ENCODE results near the gene GALNT2. TPM values are rescaled to one million over a fixed set of nuclear protein-coding genes. Genes with fewer than 3 reads are reported as not detected.

The GALNT2 gene
- total RNA-seq, 1 experiment from 2014 or later: 62.2 TPM

DNA sequence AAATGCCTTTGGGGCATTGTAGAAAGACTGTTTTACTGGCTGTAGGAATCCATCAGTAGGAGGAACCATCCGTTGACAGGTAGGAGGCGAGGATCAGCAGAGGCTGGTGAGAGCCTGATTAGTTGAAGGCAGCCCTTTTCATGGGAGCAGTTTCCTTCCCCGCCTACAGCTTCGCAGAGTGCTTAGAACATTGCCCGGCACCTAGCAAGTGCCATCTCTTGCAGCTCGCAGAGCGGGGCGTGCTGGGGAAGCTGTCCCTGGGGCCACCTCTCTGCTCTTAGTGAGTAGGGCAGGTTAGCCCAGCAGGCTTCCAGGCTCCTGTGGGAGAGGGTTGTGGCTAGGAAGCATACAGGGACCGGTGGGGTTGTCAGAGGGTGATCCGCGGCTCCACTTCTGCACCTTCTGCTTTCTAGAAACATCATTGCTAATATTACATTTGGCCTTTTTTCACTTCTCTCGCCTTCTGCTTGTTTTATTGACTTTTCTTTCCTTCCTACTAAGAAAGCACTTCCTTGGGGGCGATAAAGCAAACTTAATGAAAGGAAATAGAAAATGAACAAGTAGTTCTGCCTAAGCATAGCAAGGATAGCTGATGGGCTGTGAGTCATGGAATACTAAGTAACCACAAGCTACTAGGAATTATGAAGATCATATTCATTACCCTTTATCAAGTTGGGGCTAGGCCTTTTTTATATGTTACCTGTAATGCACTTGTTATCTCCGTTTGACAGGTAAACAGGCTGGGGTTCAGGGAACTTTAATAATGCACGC is 176.7 kb downstream of the GALNT2 start:
- Mint-ChIP-seq H3K36me3 (ENCODE audit: insufficient read depth, unreplicated experiment) (peaks cover 18% of the 10 kb centered on the region), H3K27ac (ENCODE audit: unreplicated experiment) (no peak overlapping the region), H3K27me3 (ENCODE audit: insufficient read depth, unreplicated experiment) (no peaks in the 10 kb centered on the region), H3K9me3 (ENCODE audit: unreplicated experiment) (peaks cover 10% of the 10 kb centered on the region), H3K4me1 (ENCODE audit: low read depth, unreplicated experiment) (peaks cover 18% of the 10 kb centered on the region), H3K4me3 (ENCODE audit: unreplicated experiment) (no peak overlapping the region)
- CTCF ChIA-PET: no interaction called here
- POLR2A ChIA-PET: no interaction called here
- DNase-seq: no peak
- H3K27me3 ChIP-seq (replicated peaks; ENCODE audit: control insufficient read depth, insufficient read depth, low read length): no peaks in the 10 kb centered on the region
- no TSS peak for BruUV-seq (replicated peaks)
- no peak overlapping the region for H3K4me3 ChIP-seq (ENCODE audit: low read depth, low read length)
- H3K36me3 ChIP-seq (ENCODE audit: control insufficient read depth, insufficient read depth, low read length): no peaks in the 10 kb centered on the region; the same call in 1 of the 2 replicates
- peaks cover 15% of the 10 kb centered on the region for H3K4me1 ChIP-seq
- no peaks in the 10 kb centered on the region for H3K9me3 ChIP-seq
- TF ChIP-seq CTCF (IDR thresholded peaks at IDR 0.05; ENCODE audit: insufficient read depth in 1 of 2, low read depth in 1 of 2, low read length in 1 of 2, severe bottlenecking in 1 of 2, unreplicated experiment in 1 of 2): no peak
- intact Hi-C loops (cut with micrococcal nuclease; ENCODE audit: unreplicated experiment): no loop called here

DNA sequence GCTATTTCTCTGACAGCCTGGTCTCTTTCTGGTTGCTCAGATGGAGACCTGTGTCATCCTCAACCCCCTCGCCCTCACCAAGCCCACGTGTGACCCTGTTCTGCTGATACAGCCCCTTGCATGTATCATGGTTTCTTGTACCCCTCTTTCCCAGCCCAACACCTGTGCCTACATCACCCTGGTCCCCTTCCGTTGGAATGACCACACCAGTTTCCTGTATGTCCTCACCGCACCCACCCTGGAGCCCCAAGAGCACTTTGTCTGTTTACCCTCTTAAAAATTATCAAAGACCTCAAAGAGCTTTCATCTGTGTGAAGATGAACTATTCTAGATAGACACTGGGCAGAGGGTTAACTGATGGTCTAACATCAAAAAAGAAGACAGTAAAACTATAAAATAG is 179.5 kb downstream of the GALNT2 start:
- Mint-ChIP-seq H3K36me3 (ENCODE audit: insufficient read depth, unreplicated experiment) (peaks cover 18% of the 10 kb centered on the region), H3K4me1 (ENCODE audit: low read depth, unreplicated experiment) (peaks cover 24% of the 10 kb centered on the region), H3K27me3 (ENCODE audit: insufficient read depth, unreplicated experiment) (no peaks in the 10 kb centered on the region), H3K4me3 (ENCODE audit: unreplicated experiment) (no peak overlapping the region), H3K27ac (ENCODE audit: unreplicated experiment) (peak overlapping the region; percentile 65), H3K9me3 (ENCODE audit: unreplicated experiment) (no peaks in the 10 kb centered on the region)
- Histone ChIP-seq H3K27me3 (replicated peaks; ENCODE audit: control insufficient read depth, insufficient read depth, low read length) (no peaks in the 10 kb centered on the region), H3K4me3 (ENCODE audit: low read depth, low read length) (no peak overlapping the region), H3K9me3 (no peaks in the 10 kb centered on the region), H3K4me1 (peaks cover 18% of the 10 kb centered on the region), H3K36me3 (ENCODE audit: control insufficient read depth, insufficient read depth, low read length) (no peaks in the 10 kb centered on the region; the same call in 1 of the 2 replicates)
- ChIA-PET POLR2A (no interaction called here), CTCF (no interaction called here)
- no peak for TF ChIP-seq CTCF (IDR thresholded peaks at IDR 0.05; ENCODE audit: insufficient read depth in 1 of 2, low read depth in 1 of 2, low read length in 1 of 2, severe bottlenecking in 1 of 2, unreplicated experiment in 1 of 2)
- BruUV-seq (replicated peaks): no TSS peak
- intact Hi-C loops (cut with micrococcal nuclease; ENCODE audit: unreplicated experiment): no loop called here
- DNase-seq: no peak

DNA sequence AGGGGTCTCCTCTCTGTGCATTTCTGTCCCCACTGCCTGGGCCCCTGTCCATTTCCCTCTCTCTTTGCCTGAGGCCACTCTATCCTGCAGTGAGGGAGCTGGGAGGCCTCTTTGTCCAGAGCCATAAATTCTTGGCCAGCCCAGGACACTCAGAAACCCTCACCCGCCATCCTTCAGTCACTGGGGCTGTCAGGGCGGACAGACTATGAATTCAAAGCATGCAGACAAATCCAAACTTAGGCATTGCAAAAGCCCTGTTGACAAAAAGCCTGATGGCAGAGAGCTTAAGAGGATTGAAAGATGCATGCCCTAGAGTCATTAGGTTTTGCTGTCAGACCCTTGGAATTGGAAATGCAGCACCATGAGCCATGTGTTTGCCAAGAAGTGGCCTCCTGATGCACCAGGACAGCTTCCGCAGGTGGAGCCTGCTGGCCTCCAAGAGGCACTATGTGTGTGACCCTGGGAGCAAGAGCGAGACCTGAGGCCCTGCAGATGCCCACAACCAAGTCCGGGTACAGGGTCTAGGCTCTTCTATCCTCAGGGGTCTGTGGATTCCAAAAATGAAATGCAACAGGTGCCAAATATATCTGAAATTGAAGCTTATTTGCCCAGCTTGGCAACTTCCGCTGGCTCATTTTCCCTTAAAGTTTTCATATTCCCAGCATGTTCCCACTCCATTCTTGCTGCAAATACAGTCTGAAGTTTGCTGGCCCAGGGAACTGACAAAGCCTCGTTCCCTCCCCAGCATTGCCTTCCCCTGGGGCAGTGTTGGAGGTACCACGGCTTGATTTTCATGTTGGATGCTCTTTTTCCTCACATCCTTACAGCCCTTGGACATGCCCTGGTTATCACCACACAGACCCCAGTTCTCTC is 181.2 kb downstream of the GALNT2 start:
- Histone ChIP-seq H3K4me3 (ENCODE audit: low read depth, low read length) (no peak overlapping the region), H3K9me3 (no peaks in the 10 kb centered on the region), H3K4me1 (peaks cover 18% of the 10 kb centered on the region), H3K27me3 (replicated peaks; ENCODE audit: control insufficient read depth, insufficient read depth, low read length) (no peaks in the 10 kb centered on the region), H3K36me3 (ENCODE audit: control insufficient read depth, insufficient read depth, low read length) (no peaks in the 10 kb centered on the region; the same call in 1 of the 2 replicates)
- no peak for TF ChIP-seq CTCF (IDR thresholded peaks at IDR 0.05; ENCODE audit: insufficient read depth in 1 of 2, low read depth in 1 of 2, low read length in 1 of 2, severe bottlenecking in 1 of 2, unreplicated experiment in 1 of 2)
- intact Hi-C loops (cut with micrococcal nuclease; ENCODE audit: unreplicated experiment): loop anchor here (1.0 kb wide), 1 partner anchor 19 kb away; no protein-coding TSS in a partner anchor
- H3K9me3 Mint-ChIP-seq (ENCODE audit: unreplicated experiment): no peaks in the 10 kb centered on the region
- peak; percentile 79 to 81 for DNase-seq
- H3K4me1 Mint-ChIP-seq (ENCODE audit: low read depth, unreplicated experiment): peaks cover 24% of the 10 kb centered on the region
- H3K27me3 Mint-ChIP-seq (ENCODE audit: insufficient read depth, unreplicated experiment): no peaks in the 10 kb centered on the region
- no peak overlapping the region for H3K27ac Mint-ChIP-seq (ENCODE audit: unreplicated experiment)
- no TSS peak for BruUV-seq (replicated peaks)
- ChIA-PET CTCF (interaction anchor here (1.6 kb wide), 1 partner anchor 20 kb away, joined by 4 read pairs; no protein-coding TSS in a partner anchor), POLR2A (no interaction called here)
- peak overlapping the region; percentile 6 for H3K4me3 Mint-ChIP-seq (ENCODE audit: unreplicated experiment)
- peaks cover 18% of the 10 kb centered on the region for H3K36me3 Mint-ChIP-seq (ENCODE audit: insufficient read depth, unreplicated experiment)
